A673 (cell line): ENCODE data around the gene PIGA. TPM values are rescaled to one million over a fixed set of nuclear protein-coding genes. Genes with fewer than 3 reads are reported as not detected.

Experiments used
- BruUV-seq: library from RNA; stranded (reverse); fragments of 400-500 nt; replicated peaks from 2 replicates; lab custom pipeline; 2021; lab: Mats Ljungman, UMichigan
- CTCF ChIA-PET: fragments of 300-600 bp; sonication (Branson Sonifier 250); formaldehyde crosslinking; loops from one replicate; lab custom pipeline; 2022; ENCODE audit warnings: antibody characterized with exemption; lab: Charles Lee
- POLR2A ChIA-PET: fragments of 300-600 bp; sonication (Branson Sonifier 250); formaldehyde crosslinking; loops from one replicate; lab custom pipeline; 2022; ENCODE audit warnings: antibody characterized with exemption; ENCODE audit not compliant: low non-redundant PET; lab: Charles Lee
- DNase-seq: peaks from one replicate; pipeline ENCODE4 v3.0.0-alpha.2; 2015; ENCODE audit warnings: low spot score
- H3K27ac ChIP-seq: fragments of 200-600 bp; sonication (generic); 2 replicates; pipeline ENCODE4 v1.5.1; 2016; ENCODE audit warnings: mixed run types, low read depth, mild to moderate bottlenecking, mixed read lengths, antibody characterized with exemption, low read length; ENCODE audit not compliant: poor library complexity, severe bottlenecking
- H3K27me3 ChIP-seq: fragments of 200-600 bp; sonication (generic); replicated peaks from 2 replicates; pipeline ENCODE4 v1.6.1; 2017; ENCODE audit warnings: mixed run types, low read depth, mild to moderate bottlenecking, mixed read lengths, antibody characterized with exemption, low read length; ENCODE audit not compliant: insufficient read depth, poor library complexity
- H3K36me3 ChIP-seq: fragments of 200-600 bp; sonication (generic); 2 replicates; pipeline ENCODE4 v1.6.1; 2016; ENCODE audit warnings: mixed run types, mild to moderate bottlenecking, mixed read lengths, antibody characterized with exemption, low read length; ENCODE audit not compliant: insufficient read depth, poor library complexity, severe bottlenecking
- H3K4me1 ChIP-seq: fragments of 200-600 bp; sonication (generic); 2 replicates; pipeline ENCODE4 v1.6.1; 2017; ENCODE audit warnings: mixed run types, mild to moderate bottlenecking, mixed read lengths, antibody characterized with exemption, low read length; ENCODE audit not compliant: insufficient read depth, poor library complexity, severe bottlenecking
- H3K4me3 ChIP-seq: fragments of 200-600 bp; sonication (generic); 2 replicates; pipeline ENCODE4 v1.5.1; 2016; ENCODE audit warnings: low read depth, mixed run types, mild to moderate bottlenecking, mixed read lengths, low read length; ENCODE audit not compliant: poor library complexity, severe bottlenecking
- H3K9me3 ChIP-seq: fragments of 200-600 bp; sonication (generic); 2 replicates; pipeline ENCODE4 v1.6.1; 2016; ENCODE audit warnings: mixed run types, low read depth, mild to moderate bottlenecking, mixed read lengths, antibody characterized with exemption, low read length; ENCODE audit not compliant: poor library complexity, severe bottlenecking
- CTCF ChIP-seq: fragments of 300-800, 200-600 bp; sonication (generic); conservative IDR thresholded peaks from 2 replicates; pipeline ENCODE4 v1.5.1; 2017; ENCODE audit warnings: low read depth, mild to moderate bottlenecking, antibody characterized with exemption, low read length, moderate library complexity, mixed read lengths
- EZH2 ChIP-seq: fragments of 200-600 bp; sonication (generic); IDR thresholded peaks from 2 replicates; pipeline ENCODE4 v1.6.1; 2017; ENCODE audit warnings: borderline replicate concordance, low read depth, mild to moderate bottlenecking, mixed read lengths, antibody characterized with exemption, low read length; ENCODE audit not compliant: poor library complexity, severe bottlenecking
- intact Hi-C: fragments of 100-400 bp; cut with micrococcal nuclease; formaldehyde crosslinking; loops from one replicate; pipeline ENCODE4 v1.10.0; 2022; ENCODE audit not compliant: unreplicated experiment
- total RNA-seq: library from RNA; stranded (reverse); gene quantifications from 2 replicates; pipeline ENCODE4 v1.2.3, GENCODE V29; 2021

PIGA gene
- total RNA-seq, 1 experiment from 2014 or later = 17.4 TPM

GRCh38 chrX:15336023-15336413 is 695 bp upstream of the PIGA start:
- TF ChIP-seq CTCF = no peak
- no peak for TF ChIP-seq EZH2
- ChIA-PET POLR2A (no interaction called here), CTCF (no interaction called here)
- intact Hi-C loops = no loop called here
- H3K4me3 ChIP-seq = peak overlapping the region; percentile 77
- H3K9me3 ChIP-seq = no peaks in the 10 kb centered on the region
- no peaks in the 10 kb centered on the region for H3K4me1 ChIP-seq
- no peak overlapping the region for H3K27ac ChIP-seq
- H3K36me3 ChIP-seq = peaks cover 8% of the 10 kb centered on the region
- DNase-seq = peak; percentile 7
- BruUV-seq = no TSS peak
- peaks cover 30% of the 10 kb centered on the region for H3K27me3 ChIP-seq

GRCh38 chrX:15334561-15334960 is 762 bp downstream of the PIGA start:
- Histone ChIP-seq H3K9me3 (no peaks in the 10 kb centered on the region), H3K27me3 (peaks cover 25% of the 10 kb centered on the region), H3K27ac (peak overlapping the region; percentile 89), H3K4me3 (peak overlapping the region; percentile 77), H3K4me1 (no peaks in the 10 kb centered on the region), H3K36me3 (peaks cover 12% of the 10 kb centered on the region)
- intact Hi-C loops = no loop called here
- ChIA-PET CTCF (no interaction called here), POLR2A (no interaction called here)
- TF ChIP-seq CTCF (no peak), EZH2 (no peak)
- no peak for DNase-seq
- no TSS peak for BruUV-seq

- BruUV-seq = no TSS peak
- ChIA-PET POLR2A (interaction anchor here (0.6 kb wide), 1 partner anchor 30 kb away, joined by 3 read pairs; no protein-coding TSS in a partner anchor), CTCF (no interaction called here)
- H3K27ac ChIP-seq = no peak overlapping the region
- no peaks in the 10 kb centered on the region for H3K9me3 ChIP-seq
- peaks cover 20% of the 10 kb centered on the region for H3K27me3 ChIP-seq
- no peak for DNase-seq
- H3K36me3 ChIP-seq = peaks cover 12% of the 10 kb centered on the region
- no peak for TF ChIP-seq EZH2
- TF ChIP-seq CTCF = no peak
- no peak overlapping the region for H3K4me3 ChIP-seq
- intact Hi-C loops = no loop called here
- H3K4me1 ChIP-seq = no peaks in the 10 kb centered on the region
Observed at GRCh38 chrX:15328821-15329220, 6.5 kb downstream of the PIGA start.
